Osteoblast (primary cell): ENCODE results near the gene MARCHF4. TPM values are rescaled to one million over a fixed set of nuclear protein-coding genes. Genes with fewer than 3 reads are reported as not detected.

Experiments used
- DNase-seq: peaks from one replicate; pipeline ENCODE4 v3.0.0; 2011; ENCODE audit warnings: low spot score, mixed read lengths; ENCODE audit not compliant: insufficient read length; ENCODE audit errors: missing footprints
- H2AFZ ChIP-seq: 2 replicates; pipeline ENCODE4 v1.6.0; 2011; ENCODE audit warnings: mild to moderate bottlenecking, low read length
- H3K27ac ChIP-seq: 2 replicates; pipeline ENCODE4 v1.5.1; 2011; ENCODE audit warnings: mild to moderate bottlenecking, low read depth, low read length, moderate library complexity
- H3K27me3 ChIP-seq: 2 replicates; pipeline ENCODE4 v1.6.0; 2012; ENCODE audit warnings: mild to moderate bottlenecking, control low read depth, inconsistent platforms, low read length, moderate library complexity; ENCODE audit not compliant: insufficient read depth
- H3K36me3 ChIP-seq: 2 replicates; pipeline ENCODE4 v1.5.1; 2011; ENCODE audit warnings: mild to moderate bottlenecking, low read length, control low read depth, moderate library complexity; ENCODE audit not compliant: insufficient read depth
- H3K4me1 ChIP-seq: 2 replicates; pipeline ENCODE4 v1.5.1; 2011; ENCODE audit warnings: mild to moderate bottlenecking, low read length, control low read depth, moderate library complexity; ENCODE audit not compliant: insufficient read depth
- H3K4me2 ChIP-seq: 2 replicates; pipeline ENCODE4 v1.6.0; 2011; ENCODE audit warnings: mild to moderate bottlenecking, low read length; ENCODE audit not compliant: insufficient read depth
- H3K4me3 ChIP-seq: fragments of 200-600 bp; sonication (generic); 3 replicates; pipeline ENCODE4 v1.5.1; 2012; ENCODE audit warnings: mild to moderate bottlenecking, low read length, inconsistent platforms; ENCODE audit not compliant: insufficient read depth
- H3K79me2 ChIP-seq: 2 replicates; pipeline ENCODE4 v1.6.0; 2012; ENCODE audit warnings: mild to moderate bottlenecking, low read length, control low read depth, inconsistent platforms; ENCODE audit not compliant: insufficient read depth
- H3K9me3 ChIP-seq: 2 replicates; pipeline ENCODE4 v1.5.1; 2011; ENCODE audit warnings: low read depth, low read length, control low read depth
- H4K20me1 ChIP-seq: 2 replicates; pipeline ENCODE4 v1.6.0; 2012; ENCODE audit warnings: mild to moderate bottlenecking, low read length, control low read depth; ENCODE audit not compliant: insufficient read depth
- CTCF ChIP-seq: IDR thresholded peaks from 2 replicates; pipeline ENCODE4 v1.5.1; 2011; ENCODE audit warnings: mild to moderate bottlenecking, low read depth, low read length, moderate library complexity; ENCODE audit errors: extremely low read depth
- total RNA-seq: library from RNA; depleted of rRNA; stranded (reverse); fragments of >200 nt; gene quantifications from 2 replicates; pipeline ENCODE4 v1.2.3, GENCODE V29; 2012

Gene MARCHF4
- total RNA-seq, 1 donor, result 0.72 TPM

GRCh38 chr2:216366777-216367471, 5.4 kb downstream of the MARCHF4 start:
- Histone ChIP-seq H3K27me3 (no peaks in the 10 kb centered on the region), H4K20me1 (peaks cover 4% of the 10 kb centered on the region), H3K4me2 (peak overlapping the region; percentile 18), H3K4me1 (peaks cover 17% of the 10 kb centered on the region), H3K27ac (no peak overlapping the region), H2AFZ (no peak overlapping the region), H3K4me3 (no peak overlapping the region), H3K9me3 (no peaks in the 10 kb centered on the region), H3K79me2 (peaks cover 41% of the 10 kb centered on the region), H3K36me3 (no peaks in the 10 kb centered on the region)
- no peak for DNase-seq
- TF ChIP-seq CTCF, result no peak

- no peak overlapping the region for H3K4me3 ChIP-seq
- H3K4me1 ChIP-seq, result peaks cover 10% of the 10 kb centered on the region
- no peak for TF ChIP-seq CTCF
- H3K9me3 ChIP-seq, result no peaks in the 10 kb centered on the region
- no peak overlapping the region for H3K27ac ChIP-seq
- no peak overlapping the region for H3K4me2 ChIP-seq
- DNase-seq, result no peak
- H2AFZ ChIP-seq, result no peak overlapping the region
- peaks cover 4% of the 10 kb centered on the region for H4K20me1 ChIP-seq
- H3K27me3 ChIP-seq, result no peaks in the 10 kb centered on the region
- H3K79me2 ChIP-seq, result peaks cover 39% of the 10 kb centered on the region
- H3K36me3 ChIP-seq, result no peaks in the 10 kb centered on the region
These were observed 6.8 kb downstream of the MARCHF4 start for GRCh38 chr2:216365518-216365917.

GRCh38 chr2:216363221-216363620, 9.1 kb downstream of the MARCHF4 start:
- no peak overlapping the region for H3K4me3 ChIP-seq
- H3K4me2 ChIP-seq, result no peak overlapping the region
- no peak for DNase-seq
- H3K79me2 ChIP-seq, result peaks cover 40% of the 10 kb centered on the region
- H2AFZ ChIP-seq, result no peak overlapping the region
- no peaks in the 10 kb centered on the region for H3K9me3 ChIP-seq
- TF ChIP-seq CTCF, result no peak
- no peak overlapping the region for H3K27ac ChIP-seq
- peaks cover 8% of the 10 kb centered on the region for H3K4me1 ChIP-seq
- H3K36me3 ChIP-seq, result no peaks in the 10 kb centered on the region
- peaks cover 4% of the 10 kb centered on the region for H4K20me1 ChIP-seq
- H3K27me3 ChIP-seq, result no peaks in the 10 kb centered on the region

GRCh38 chr2:216362730-216363129, 9.6 kb downstream of the MARCHF4 start:
- H3K36me3 ChIP-seq, result no peaks in the 10 kb centered on the region

More at GRCh38 chr2:216362730-216363129, 9.6 kb downstream of the MARCHF4 start:
- no peak overlapping the region for H2AFZ ChIP-seq
- no peak overlapping the region for H3K4me2 ChIP-seq
- no peaks in the 10 kb centered on the region for H3K27me3 ChIP-seq
- H3K27ac ChIP-seq, result no peak overlapping the region
- peaks cover 40% of the 10 kb centered on the region for H3K79me2 ChIP-seq
- H3K4me3 ChIP-seq, result no peak overlapping the region
- TF ChIP-seq CTCF, result no peak
- peaks cover 4% of the 10 kb centered on the region for H4K20me1 ChIP-seq
- peaks cover 8% of the 10 kb centered on the region for H3K4me1 ChIP-seq
- no peak for DNase-seq
- no peaks in the 10 kb centered on the region for H3K9me3 ChIP-seq
